HepG2 (cell line): ENCODE data around the gene IQCN. TPM values are rescaled to one million over a fixed set of nuclear protein-coding genes. Genes with fewer than 3 reads are reported as not detected.

ENCODE experiments used
- ATF5 ChIP-seq: sonication (generic); formaldehyde crosslinking; IDR thresholded peaks from 2 replicates; pipeline ENCODE4 v1.4.0; 2020; ENCODE audit warnings: mild to moderate bottlenecking, low read depth, missing genetic modification reagents
- FOXJ3 ChIP-seq: sonication (generic); formaldehyde crosslinking; IDR thresholded peaks from 2 replicates; pipeline ENCODE4 v1.4.0; 2020; ENCODE audit warnings: missing genetic modification reagents, mild to moderate bottlenecking, borderline replicate concordance
- GZF1 ChIP-seq: sonication (generic); formaldehyde crosslinking; IDR thresholded peaks from 2 replicates; pipeline ENCODE4 v1.5.1; 2020; ENCODE audit warnings: mild to moderate bottlenecking, missing genetic modification reagents
- HNRNPK ChIP-seq: fragments of 200-400 bp; formaldehyde crosslinking; IDR thresholded peaks from 2 replicates; pipeline ENCODE4 v1.6.1; 2018; ENCODE audit warnings: low read length, low read depth, moderate library complexity, mild to moderate bottlenecking; ENCODE audit not compliant: poor library complexity, severe bottlenecking
- KDM1A ChIP-seq: IDR thresholded peaks from 2 replicates; pipeline ENCODE4 v1.6.1; 2016; ENCODE audit warnings: missing compliant biosample characterization
- MAZ ChIP-seq, 2 experiments: sonication (generic) in 1 of 2; formaldehyde crosslinking in 1 of 2; IDR thresholded peaks; 2 replicates each; pipeline versions ENCODE4 v1.5.0 to v1.6.1; 2012 to 2020; ENCODE audit warnings: low read depth in 2 of 2, mild to moderate bottlenecking in 2 of 2, borderline replicate concordance in 1 of 2, improper control_type of control experiment in 1 of 2, low read length in 1 of 2, missing genetic modification reagents in 1 of 2, moderate library complexity in 1 of 2
- SP4 ChIP-seq: sonication (generic); formaldehyde crosslinking; IDR thresholded peaks from 2 replicates; pipeline ENCODE4 v1.8.1; 2023; ENCODE audit warnings: mild to moderate bottlenecking, missing genetic modification reagents
- SP5 ChIP-seq: IDR thresholded peaks from 2 replicates; pipeline ENCODE4 v1.6.1; 2016; ENCODE audit warnings: low read depth, borderline replicate concordance
- ZGPAT ChIP-seq: IDR thresholded peaks from 2 replicates; pipeline ENCODE4 v1.6.1; 2016; ENCODE audit warnings: mild to moderate bottlenecking
- ZNF30 ChIP-seq: sonication (generic); formaldehyde crosslinking; IDR thresholded peaks from 2 replicates; pipeline ENCODE4 v1.5.0; 2020; ENCODE audit warnings: mild to moderate bottlenecking, missing genetic modification reagents
- ZNF629 ChIP-seq: sonication (generic); formaldehyde crosslinking; conservative IDR thresholded peaks from 2 replicates; pipeline ENCODE4 v1.5.0; 2020; ENCODE audit warnings: missing genetic modification reagents
- ZNF703 ChIP-seq: sonication (generic); formaldehyde crosslinking; IDR thresholded peaks from 2 replicates; pipeline ENCODE4 v1.5.1; 2020; ENCODE audit warnings: missing genetic modification reagents, mild to moderate bottlenecking, moderate library complexity, borderline replicate concordance
- ZNF770 ChIP-seq: sonication (generic); formaldehyde crosslinking; IDR thresholded peaks from 2 replicates; pipeline ENCODE4 v1.5.0; 2020; ENCODE audit warnings: mild to moderate bottlenecking, missing genetic modification reagents
- polyA plus RNA-seq, 8 experiments: library from polyadenylated mRNA; depleted of rRNA in 3 of 8; stranded (reverse) in 7 of 8; unstranded in 1 of 8; fragments of >200 nt; fragmentation: Illumina TruSeq in 4 of 8; extraction: Trizol in 4 of 8; gene quantifications; 2 replicates each; pipeline versions ENCODE4 v1.2.1 to v1.2.3, GENCODE V29; 2011 to 2016; ENCODE audit warnings: low read depth in 4 of 8, missing spikeins in 1 of 8, mixed read lengths in 1 of 8; ENCODE audit not compliant: insufficient read depth in 1 of 8
- total RNA-seq, 5 experiments: library from RNA; depleted of rRNA; stranded (reverse); fragments of >200 nt; fragmentation: Illumina TruSeq; extraction: Trizol; gene quantifications; 2 replicates each; pipeline ENCODE4 v1.2.3, GENCODE V29; 2016; ENCODE audit warnings: low read depth in 1 of 5

The IQCN gene
- total and polyA plus RNA-seq, 2 of the 13 experiments (the other 11 are each of a cell fraction or from before 2014, with no cell fraction given), result 0.04 to 0.18 TPM

GRCh38 chr19:18292462-18292809, 18.2 kb upstream of the IQCN start (continued):
- no peak for TF ChIP-seq ZNF770 (CRISPR knock-in tag)
- no peak for TF ChIP-seq ZNF30 (CRISPR knock-in tag)
- 0 out of 2 replicates have a peak, but pooled peaks have one; percentile 4 for TF ChIP-seq MAZ (IDR thresholded peaks at IDR 0.05; ENCODE audit: borderline replicate concordance, low read depth, low read length)
- TF ChIP-seq MAZ (CRISPR knock-in tag; IDR thresholded peaks at IDR 0.05; ENCODE audit: low read depth), result no peak
- no peak for TF ChIP-seq ZNF703 (CRISPR knock-in tag)
- TF ChIP-seq FOXJ3 (CRISPR knock-in tag), result no peak
- TF ChIP-seq GZF1 (CRISPR knock-in tag), result no peak
- peak; percentile 45 for TF ChIP-seq HNRNPK
- TF ChIP-seq SP5 (CRISPR knock-in tag), result no peak
- no peak for TF ChIP-seq ZGPAT (CRISPR knock-in tag)
- no peak for TF ChIP-seq SP4 (CRISPR knock-in tag)
- no peak for TF ChIP-seq ATF5 (CRISPR knock-in tag)
- TF ChIP-seq ZNF629 (CRISPR knock-in tag), result peak; percentile 89
- peak; percentile 69 for TF ChIP-seq KDM1A
